Chondrocyte (in vitro differentiated cells): ENCODE measurements around the gene HLA-DPB1. TPM values are rescaled to one million over a fixed set of nuclear protein-coding genes. Genes with fewer than 3 reads are reported as not detected.

Source experiments
- DNase-seq: peaks from one replicate; pipeline ENCODE4 v3.0.0; 2021; ENCODE audit warnings: mixed read lengths, low spot score
- H3K27ac Mint-ChIP-seq: one replicate; pipeline ENCODE4 v1.8.0; 2021; ENCODE audit warnings: mild to moderate bottlenecking, moderate library complexity, mixed read lengths; ENCODE audit not compliant: unreplicated experiment
- H3K27me3 Mint-ChIP-seq: 2 replicates; pipeline ENCODE4 v1.8.0; 2021; ENCODE audit warnings: low read depth, mixed read lengths
- H3K36me3 Mint-ChIP-seq: 2 replicates; pipeline ENCODE4 v1.8.0; 2021; ENCODE audit warnings: low read depth, mixed read lengths
- H3K4me1 Mint-ChIP-seq: 2 replicates; pipeline ENCODE4 v1.8.0; 2021; ENCODE audit warnings: low read depth, mild to moderate bottlenecking, mixed read lengths
- H3K4me3 Mint-ChIP-seq: one replicate; pipeline ENCODE4 v1.8.0; 2021; ENCODE audit warnings: mild to moderate bottlenecking, moderate library complexity, mixed read lengths; ENCODE audit not compliant: unreplicated experiment
- H3K9me3 Mint-ChIP-seq: 2 replicates; pipeline ENCODE4 v1.8.0; 2021; ENCODE audit warnings: low read depth, mixed read lengths
- total RNA-seq: library from RNA; stranded (reverse); gene quantifications from 3 replicates; pipeline ENCODE4 v1.2.1, GENCODE V29; 2021
- TF ChIP-seq, protein P1 (sequence below): fragments of 200-600 bp; sonication (generic); IDR thresholded peaks from 2 replicates; pipeline ENCODE4 v1.5.0; 2021; ENCODE audit warnings: antibody characterized with exemption, mild to moderate bottlenecking, moderate library complexity

HLA-DPB1 gene
- total RNA-seq, 1 donor from 2014 or later: 2.9 TPM

GRCh38 chr6:33117811-33118277 is 42.1 kb downstream of the HLA-DPB1 start:
- H3K9me3 Mint-ChIP-seq: no peaks in the 10 kb centered on the region
- H3K27me3 Mint-ChIP-seq: peaks cover 86% of the 10 kb centered on the region
- TF ChIP-seq, protein P1, sequence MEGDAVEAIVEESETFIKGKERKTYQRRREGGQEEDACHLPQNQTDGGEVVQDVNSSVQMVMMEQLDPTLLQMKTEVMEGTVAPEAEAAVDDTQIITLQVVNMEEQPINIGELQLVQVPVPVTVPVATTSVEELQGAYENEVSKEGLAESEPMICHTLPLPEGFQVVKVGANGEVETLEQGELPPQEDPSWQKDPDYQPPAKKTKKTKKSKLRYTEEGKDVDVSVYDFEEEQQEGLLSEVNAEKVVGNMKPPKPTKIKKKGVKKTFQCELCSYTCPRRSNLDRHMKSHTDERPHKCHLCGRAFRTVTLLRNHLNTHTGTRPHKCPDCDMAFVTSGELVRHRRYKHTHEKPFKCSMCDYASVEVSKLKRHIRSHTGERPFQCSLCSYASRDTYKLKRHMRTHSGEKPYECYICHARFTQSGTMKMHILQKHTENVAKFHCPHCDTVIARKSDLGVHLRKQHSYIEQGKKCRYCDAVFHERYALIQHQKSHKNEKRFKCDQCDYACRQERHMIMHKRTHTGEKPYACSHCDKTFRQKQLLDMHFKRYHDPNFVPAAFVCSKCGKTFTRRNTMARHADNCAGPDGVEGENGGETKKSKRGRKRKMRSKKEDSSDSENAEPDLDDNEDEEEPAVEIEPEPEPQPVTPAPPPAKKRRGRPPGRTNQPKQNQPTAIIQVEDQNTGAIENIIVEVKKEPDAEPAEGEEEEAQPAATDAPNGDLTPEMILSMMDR: no peak
- no peak overlapping the region for H3K27ac Mint-ChIP-seq
- peaks cover 14% of the 10 kb centered on the region for H3K4me1 Mint-ChIP-seq
- no peak overlapping the region for H3K4me3 Mint-ChIP-seq
- no peaks in the 10 kb centered on the region for H3K36me3 Mint-ChIP-seq
- no peak for DNase-seq

GRCh38 chr6:33118525-33119123 is 42.8 kb downstream of the HLA-DPB1 start:
- Mint-ChIP-seq H3K4me3 (no peak overlapping the region), H3K36me3 (no peaks in the 10 kb centered on the region), H3K27me3 (peaks cover 81% of the 10 kb centered on the region), H3K4me1 (peaks cover 14% of the 10 kb centered on the region), H3K27ac (no peak overlapping the region), H3K9me3 (peaks cover 2% of the 10 kb centered on the region)
- DNase-seq: no peak
- TF ChIP-seq, protein P1: peak; percentile 92

DNA sequence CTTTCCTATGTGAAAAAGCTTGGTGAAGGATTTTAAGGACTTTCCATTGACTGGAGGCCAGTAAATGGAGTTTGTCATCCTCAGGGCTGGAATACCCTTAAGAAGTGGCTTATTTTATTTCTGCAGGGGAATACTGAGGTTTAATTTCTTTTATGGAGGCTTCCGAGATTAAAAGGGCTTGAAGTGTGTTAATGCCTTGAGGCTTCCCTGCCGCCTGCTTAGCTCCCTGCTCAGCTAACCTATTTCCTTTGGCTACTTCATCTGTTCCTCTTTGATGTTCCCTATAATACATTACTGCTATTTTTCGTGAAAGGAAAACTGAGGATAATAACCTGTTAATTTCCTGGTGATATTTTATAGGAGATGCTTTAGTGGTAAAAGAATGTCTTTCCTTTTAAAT is 44.2 kb downstream of the HLA-DPB1 start:
- H3K4me3 Mint-ChIP-seq: no peak overlapping the region
- peaks cover 2% of the 10 kb centered on the region for H3K36me3 Mint-ChIP-seq
- peaks cover 11% of the 10 kb centered on the region for H3K9me3 Mint-ChIP-seq
- H3K4me1 Mint-ChIP-seq: peaks cover 14% of the 10 kb centered on the region
- no peak overlapping the region for H3K27ac Mint-ChIP-seq
- H3K27me3 Mint-ChIP-seq: peaks cover 78% of the 10 kb centered on the region
- DNase-seq: no peak
- TF ChIP-seq, protein P1: no peak

DNA sequence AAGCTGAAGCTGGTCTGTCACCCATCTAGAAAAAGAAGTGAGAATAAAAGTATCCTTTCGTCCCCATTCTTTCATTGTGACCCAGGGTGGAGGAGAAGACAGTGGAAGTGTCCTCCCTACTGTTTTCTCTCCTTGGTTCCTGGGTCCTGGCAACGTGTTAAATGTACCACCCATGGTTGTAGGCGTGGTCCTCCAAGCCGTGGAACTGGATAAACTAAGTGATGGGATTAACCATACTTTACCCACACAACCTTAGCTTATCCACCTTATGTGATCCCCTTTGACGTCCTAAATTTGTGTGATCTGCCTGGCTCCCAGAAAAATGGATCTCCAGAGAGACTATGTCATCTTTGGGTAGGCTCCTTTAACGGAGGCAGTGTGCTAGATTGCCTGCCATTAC is 47.4 kb downstream of the HLA-DPB1 start:
- H3K27ac Mint-ChIP-seq: no peak overlapping the region
- TF ChIP-seq, protein P1: no peak

GRCh38 chr6:33123732-33124524 is 48.1 kb downstream of the HLA-DPB1 start:
- DNase-seq: no peak
- Mint-ChIP-seq H3K27ac (no peak overlapping the region), H3K9me3 (peaks cover 11% of the 10 kb centered on the region), H3K4me3 (no peak overlapping the region), H3K36me3 (peaks cover 3% of the 10 kb centered on the region), H3K27me3 (peaks cover 70% of the 10 kb centered on the region), H3K4me1 (no peaks in the 10 kb centered on the region)
- TF ChIP-seq, protein P1: peak; percentile 77

More for the DNA sequence above, 47.4 kb downstream of the HLA-DPB1 start:
- H3K4me1 Mint-ChIP-seq: no peaks in the 10 kb centered on the region
- peaks cover 68% of the 10 kb centered on the region for H3K27me3 Mint-ChIP-seq
- H3K4me3 Mint-ChIP-seq: no peak overlapping the region
- peaks cover 11% of the 10 kb centered on the region for H3K9me3 Mint-ChIP-seq
- no peak for DNase-seq
- peaks cover 3% of the 10 kb centered on the region for H3K36me3 Mint-ChIP-seq
